Measurements from ENCODE around the gene NDRG3.

DNA sequence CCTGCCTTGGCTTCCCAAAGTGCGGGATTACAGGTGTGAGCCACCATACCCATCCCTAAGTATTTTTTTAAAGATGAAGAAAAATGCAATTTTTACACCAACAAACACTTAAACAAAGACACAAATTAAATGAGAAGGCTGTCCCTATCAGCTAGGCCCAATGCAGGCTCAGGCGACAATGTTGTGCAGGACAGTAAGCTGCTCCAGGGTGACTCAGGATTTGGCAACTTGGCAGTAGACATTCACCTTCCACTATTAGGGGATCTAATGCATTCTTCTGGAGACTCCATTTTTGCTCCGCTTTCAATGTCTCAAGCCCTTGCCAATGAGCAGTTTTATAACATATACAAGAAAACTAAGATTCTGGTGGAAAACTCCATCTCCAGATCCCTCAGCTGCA is 19.7 kb downstream of the NDRG3 start:
- TF ChIP-seq, protein P1, sequence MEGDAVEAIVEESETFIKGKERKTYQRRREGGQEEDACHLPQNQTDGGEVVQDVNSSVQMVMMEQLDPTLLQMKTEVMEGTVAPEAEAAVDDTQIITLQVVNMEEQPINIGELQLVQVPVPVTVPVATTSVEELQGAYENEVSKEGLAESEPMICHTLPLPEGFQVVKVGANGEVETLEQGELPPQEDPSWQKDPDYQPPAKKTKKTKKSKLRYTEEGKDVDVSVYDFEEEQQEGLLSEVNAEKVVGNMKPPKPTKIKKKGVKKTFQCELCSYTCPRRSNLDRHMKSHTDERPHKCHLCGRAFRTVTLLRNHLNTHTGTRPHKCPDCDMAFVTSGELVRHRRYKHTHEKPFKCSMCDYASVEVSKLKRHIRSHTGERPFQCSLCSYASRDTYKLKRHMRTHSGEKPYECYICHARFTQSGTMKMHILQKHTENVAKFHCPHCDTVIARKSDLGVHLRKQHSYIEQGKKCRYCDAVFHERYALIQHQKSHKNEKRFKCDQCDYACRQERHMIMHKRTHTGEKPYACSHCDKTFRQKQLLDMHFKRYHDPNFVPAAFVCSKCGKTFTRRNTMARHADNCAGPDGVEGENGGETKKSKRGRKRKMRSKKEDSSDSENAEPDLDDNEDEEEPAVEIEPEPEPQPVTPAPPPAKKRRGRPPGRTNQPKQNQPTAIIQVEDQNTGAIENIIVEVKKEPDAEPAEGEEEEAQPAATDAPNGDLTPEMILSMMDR (IDR thresholded peaks at IDR 0.05): no peak
- no peak for TF ChIP-seq POLR2A (IDR thresholded peaks at IDR 0.05)
